IPS DF 6.9 (cell line): ENCODE results near the gene MRGPRE.

ENCODE experiments used
- DNase-seq: peaks from one replicate; pipeline ENCODE4 v3.0.0-alpha.2; 2013; ENCODE audit warnings: low read depth, low spot score
- H3K27ac ChIP-seq: one replicate; pipeline ENCODE4 v1.5.1; 2013; ENCODE audit warnings: low read length, control low read depth
- H3K27me3 ChIP-seq: 2 replicates; pipeline ENCODE4 v1.6.1; 2013; ENCODE audit warnings: mild to moderate bottlenecking, low read length; ENCODE audit not compliant: control insufficient read depth, insufficient read depth
- H3K36me3 ChIP-seq: 2 replicates; pipeline ENCODE4 v1.6.1; 2013; ENCODE audit warnings: low read length; ENCODE audit not compliant: control insufficient read depth, insufficient read depth
- H3K4me1 ChIP-seq: 2 replicates; pipeline ENCODE4 v1.6.1; 2013; ENCODE audit warnings: low read length; ENCODE audit not compliant: control insufficient read depth, insufficient read depth
- H3K4me3 ChIP-seq: 2 replicates; pipeline ENCODE4 v1.5.1; 2013; ENCODE audit warnings: mild to moderate bottlenecking, low read length
- H3K9me3 ChIP-seq: 2 replicates; pipeline ENCODE4 v1.6.1; 2013; ENCODE audit warnings: low read length, inconsistent platforms; ENCODE audit not compliant: control insufficient read depth, insufficient read depth
- WGBS: extraction: QIAGEN DNeasy Blood & Tissue Kit; methylation state at CpG from one replicate; pipeline ENCODE4 v1.1.7; 2013; ENCODE audit warnings: mixed read lengths, missing lambda C conversion rate; ENCODE audit not compliant: insufficient read length, insufficient coverage; 5-methylcytosine and 5-hydroxymethylcytosine counted together

Gene MRGPRE

GRCh38 chr11:3245071-3245470 is 12.9 kb upstream of the MRGPRE start:
- DNase-seq = no peak
- H3K36me3 ChIP-seq = no peaks in the 10 kb centered on the region
- H3K27ac ChIP-seq = no peak overlapping the region
- no peaks in the 10 kb centered on the region for H3K27me3 ChIP-seq
- no peak overlapping the region for H3K4me3 ChIP-seq
- H3K4me1 ChIP-seq = peaks cover 1% of the 10 kb centered on the region; the same call in 1 of the 2 replicates
- no peaks in the 10 kb centered on the region; the same call in 1 of the 2 replicates for H3K9me3 ChIP-seq

DNA sequence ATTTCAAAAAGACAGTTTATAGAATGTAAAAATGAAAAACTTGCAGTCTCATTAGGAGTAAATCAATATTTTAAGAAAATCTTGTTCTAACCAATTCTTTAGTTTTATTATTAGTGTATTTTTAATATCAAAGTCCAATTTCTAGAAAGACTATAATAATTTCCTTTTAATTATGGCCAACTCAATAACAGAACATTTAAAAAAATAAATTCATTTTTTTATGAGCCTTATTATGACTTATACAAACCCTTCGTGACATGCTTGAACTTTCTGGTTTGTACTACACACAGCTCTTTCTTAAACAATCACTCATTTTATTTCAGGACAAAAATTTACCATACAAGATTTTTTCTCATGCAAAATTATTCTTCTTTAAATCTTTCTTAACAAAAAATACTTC is 11.7 kb upstream of the MRGPRE start:
- WGBS = no CpG with 5 or more reads among the region's 1 CpG
- Histone ChIP-seq H3K4me1 (peaks cover 1% of the 10 kb centered on the region; the same call in 1 of the 2 replicates), H3K9me3 (no peaks in the 10 kb centered on the region; the same call in 1 of the 2 replicates), H3K36me3 (no peaks in the 10 kb centered on the region), H3K27ac (no peak overlapping the region), H3K27me3 (no peaks in the 10 kb centered on the region), H3K4me3 (no peak overlapping the region)
- DNase-seq = no peak

DNA sequence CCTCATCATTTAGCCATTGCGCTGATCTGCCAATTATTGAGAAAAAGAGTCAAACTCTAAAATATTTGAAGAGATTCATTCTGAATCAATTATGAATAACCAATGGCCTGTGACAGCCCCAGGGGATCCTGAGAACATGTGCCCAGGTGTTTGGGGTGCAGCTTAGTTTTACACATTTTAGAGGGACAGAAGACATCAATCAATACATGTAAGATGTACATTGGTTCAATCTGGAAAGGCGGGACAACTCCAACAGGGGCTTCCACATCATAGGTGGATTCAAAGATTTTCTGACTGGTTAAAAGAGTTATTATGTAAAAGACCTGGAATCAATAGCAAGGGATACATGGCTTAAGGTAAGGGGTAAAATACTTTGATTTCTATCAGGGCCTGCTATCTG is 4.9 kb upstream of the MRGPRE start:
- Histone ChIP-seq H3K27ac (no peak overlapping the region), H3K9me3 (no peaks in the 10 kb centered on the region), H3K27me3 (no peaks in the 10 kb centered on the region), H3K4me1 (peaks cover 1% of the 10 kb centered on the region; the same call in 1 of the 2 replicates), H3K4me3 (no peak overlapping the region), H3K36me3 (no peaks in the 10 kb centered on the region)
- no peak for DNase-seq
- no CpG with 5 or more reads among the region's 2 CpGs for WGBS

- H3K9me3 ChIP-seq = no peaks in the 10 kb centered on the region
- H3K27ac ChIP-seq = no peak overlapping the region
- no peak for DNase-seq
- WGBS = no CpG with 5 or more reads among the region's 7 CpGs
- H3K4me1 ChIP-seq = no peaks in the 10 kb centered on the region
- H3K4me3 ChIP-seq = no peak overlapping the region
- H3K27me3 ChIP-seq = no peaks in the 10 kb centered on the region
- no peaks in the 10 kb centered on the region for H3K36me3 ChIP-seq
Measured at GRCh38 chr11:3234846-3235245, 2.6 kb upstream of the MRGPRE start.

GRCh38 chr11:3232956-3233355 is 739 bp upstream of the MRGPRE start:
- DNase-seq = no peak
- Histone ChIP-seq H3K27ac (no peak overlapping the region), H3K27me3 (no peaks in the 10 kb centered on the region), H3K9me3 (no peaks in the 10 kb centered on the region), H3K4me3 (no peak overlapping the region), H3K36me3 (no peaks in the 10 kb centered on the region), H3K4me1 (no peaks in the 10 kb centered on the region; the same call in 1 of the 2 replicates)
- WGBS = no CpG with 5 or more reads among the region's 21 CpGs

GRCh38 chr11:3231550-3231850 is 717 bp downstream of the MRGPRE start:
- no peak overlapping the region for H3K27ac ChIP-seq
- no peaks in the 10 kb centered on the region for H3K36me3 ChIP-seq
- H3K27me3 ChIP-seq = no peaks in the 10 kb centered on the region
- H3K9me3 ChIP-seq = no peaks in the 10 kb centered on the region
- no peak overlapping the region for H3K4me3 ChIP-seq
- no CpG with 5 or more reads among the region's 6 CpGs for WGBS
- no peak for DNase-seq
- no peaks in the 10 kb centered on the region; the same call in 1 of the 2 replicates for H3K4me1 ChIP-seq

GRCh38 chr11:3230636-3231549 is 1.3 kb downstream of the MRGPRE start:
- H3K4me3 ChIP-seq = no peak overlapping the region
- no CpG with 5 or more reads among the region's 12 CpGs for WGBS
- no peaks in the 10 kb centered on the region for H3K27me3 ChIP-seq
- no peaks in the 10 kb centered on the region for H3K36me3 ChIP-seq
- no peak overlapping the region for H3K27ac ChIP-seq
- no peaks in the 10 kb centered on the region for H3K9me3 ChIP-seq
- no peak for DNase-seq
- H3K4me1 ChIP-seq = no peaks in the 10 kb centered on the region; the same call in 1 of the 2 replicates

GRCh38 chr11:3229673-3230630 is 2.3 kb downstream of the MRGPRE start:
- no CpG with 5 or more reads among the region's 21 CpGs for WGBS
- Histone ChIP-seq H3K27ac (no peak overlapping the region), H3K4me3 (no peak overlapping the region), H3K36me3 (no peaks in the 10 kb centered on the region), H3K9me3 (no peaks in the 10 kb centered on the region), H3K4me1 (no peaks in the 10 kb centered on the region; the same call in 1 of the 2 replicates), H3K27me3 (no peaks in the 10 kb centered on the region)
- no peak for DNase-seq

DNA sequence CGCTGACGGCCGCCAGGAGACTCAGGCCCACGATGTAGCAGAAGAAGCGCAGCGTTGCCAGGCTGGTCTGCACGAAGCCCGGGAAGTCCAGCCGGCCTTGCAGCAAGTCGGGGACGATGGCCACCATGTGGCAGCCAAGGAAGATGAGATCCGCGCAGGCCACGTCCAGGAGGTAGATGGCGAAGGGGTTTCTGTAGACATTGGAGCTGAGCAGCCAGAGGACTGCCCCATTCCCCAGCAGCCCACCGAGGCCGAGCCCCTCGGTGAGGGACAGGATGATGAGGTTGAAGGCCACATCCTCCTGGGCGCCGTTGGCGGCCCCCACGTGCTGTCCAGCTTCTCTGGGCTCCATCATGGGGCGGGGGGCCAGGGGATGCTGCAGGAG is 3.8 kb downstream of the MRGPRE start:
- Histone ChIP-seq H3K36me3 (no peaks in the 10 kb centered on the region), H3K9me3 (no peaks in the 10 kb centered on the region), H3K27me3 (no peaks in the 10 kb centered on the region), H3K4me1 (no peaks in the 10 kb centered on the region; the same call in 1 of the 2 replicates), H3K27ac (no peak overlapping the region), H3K4me3 (no peak overlapping the region)
- WGBS = no CpG with 5 or more reads among the region's 23 CpGs
- DNase-seq = no peak

- no peak for DNase-seq
- no peaks in the 10 kb centered on the region for H3K27me3 ChIP-seq
- no peak overlapping the region for H3K4me3 ChIP-seq
- no peaks in the 10 kb centered on the region for H3K9me3 ChIP-seq
- no CpG with 5 or more reads among the region's 46 CpGs for WGBS
- no peaks in the 10 kb centered on the region; the same call in 1 of the 2 replicates for H3K4me1 ChIP-seq
- no peak overlapping the region for H3K27ac ChIP-seq
- no peaks in the 10 kb centered on the region for H3K36me3 ChIP-seq
Measured at GRCh38 chr11:3227568-3228444, 4.4 kb downstream of the MRGPRE start.
